Mucosa of descending colon (tissue), 3 donors: ENCODE data around the gene MMAB. TPM values are rescaled to one million over a fixed set of nuclear protein-coding genes. Genes with fewer than 3 reads are reported as not detected.

Experiments used
- ATAC-seq: fragments of 200-7000 bp; cut with Tn5 transposase; one replicate; pipeline ENCODE4 v1.9.1; 2020; ENCODE audit warnings: mild to moderate bottlenecking, moderate library complexity
- DNase-seq, 3 donors: peaks; one replicate each; pipeline ENCODE4 v3.0.0-alpha.2; 2020
- H3K36me3 ChIP-seq: fragments of 200-600 bp; one replicate; pipeline ENCODE4 v1.8.0; 2021; ENCODE audit warnings: low read depth, mild to moderate bottlenecking
- H3K4me1 ChIP-seq: fragments of 200-600 bp; one replicate; pipeline ENCODE4 v1.8.0; 2021; ENCODE audit warnings: low read depth, mild to moderate bottlenecking
- H3K4me3 ChIP-seq: fragments of 200-600 bp; one replicate; pipeline ENCODE4 v1.8.0; 2021; ENCODE audit warnings: mild to moderate bottlenecking
- H3K9me3 ChIP-seq: fragments of 200-600 bp; one replicate; pipeline ENCODE4 v1.8.0; 2021; ENCODE audit warnings: mild to moderate bottlenecking
- intact Hi-C, 2 donors: fragments of 100-400 bp; cut with DNase I in 1 of 2; cut with micrococcal nuclease in 1 of 2; formaldehyde crosslinking; loops; one replicate each; pipeline versions ENCODE4 v1.11.0 to v1.11.1; 2022; cut with DNase I, micrococcal nuclease
- total RNA-seq, 3 donors: library from RNA; stranded (reverse); fragmentation: NEBNext Ultra II Directional in 2 of 3; extraction: Animal tissue kit (Norgen Biotek cat#: 25700) in 2 of 3; gene quantifications; one replicate each; pipeline versions ENCODE4 v1.2.1 to v1.2.4, GENCODE V29; 2021 to 2023
- TF ChIP-seq, protein P1 (sequence below): fragments of 200-600 bp; IDR thresholded peaks from one replicate; pipeline ENCODE4 v1.8.0; 2022; ENCODE audit warnings: antibody characterized with exemption, mild to moderate bottlenecking
- donor health status: DM: no; HTN: no; CAD: no; lungs with moderate emphysema.
- donor health status: DM: no; HTN: no; CAD: no.
- donor health status: DM: no; HTN: yes; CAD: no.

MMAB gene
- total RNA-seq, 3 donors from 2014 or later: 29.9 to 45.5 (median 42.0) TPM

DNA sequence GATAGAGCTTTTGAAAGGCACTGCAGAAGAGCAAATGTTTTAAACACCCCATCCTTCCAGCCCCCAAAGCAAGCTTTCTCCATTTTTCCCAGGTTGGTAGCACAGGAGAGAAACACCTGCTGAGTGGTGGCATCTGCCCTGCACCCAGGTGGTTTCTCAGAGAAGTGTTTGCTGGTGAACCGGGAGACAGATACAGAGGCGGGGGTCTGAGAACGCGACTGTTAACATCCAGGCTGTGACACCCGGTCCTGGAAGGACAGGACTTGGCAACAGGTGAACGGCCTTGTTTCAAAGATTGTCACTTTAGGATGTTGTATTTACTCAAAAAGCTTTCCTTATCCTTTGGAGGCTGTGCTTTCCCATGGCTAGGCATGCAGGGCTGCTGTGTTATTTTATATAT lies 18.5 kb downstream of the MMAB start:
- Histone ChIP-seq H3K4me3 (no peak overlapping the region), H3K9me3 (no peaks in the 10 kb centered on the region), H3K4me1 (peaks cover 8% of the 10 kb centered on the region), H3K36me3 (no peaks in the 10 kb centered on the region)
- intact Hi-C loops: no loop called here
- ATAC-seq: no peak
- TF ChIP-seq, protein P1, sequence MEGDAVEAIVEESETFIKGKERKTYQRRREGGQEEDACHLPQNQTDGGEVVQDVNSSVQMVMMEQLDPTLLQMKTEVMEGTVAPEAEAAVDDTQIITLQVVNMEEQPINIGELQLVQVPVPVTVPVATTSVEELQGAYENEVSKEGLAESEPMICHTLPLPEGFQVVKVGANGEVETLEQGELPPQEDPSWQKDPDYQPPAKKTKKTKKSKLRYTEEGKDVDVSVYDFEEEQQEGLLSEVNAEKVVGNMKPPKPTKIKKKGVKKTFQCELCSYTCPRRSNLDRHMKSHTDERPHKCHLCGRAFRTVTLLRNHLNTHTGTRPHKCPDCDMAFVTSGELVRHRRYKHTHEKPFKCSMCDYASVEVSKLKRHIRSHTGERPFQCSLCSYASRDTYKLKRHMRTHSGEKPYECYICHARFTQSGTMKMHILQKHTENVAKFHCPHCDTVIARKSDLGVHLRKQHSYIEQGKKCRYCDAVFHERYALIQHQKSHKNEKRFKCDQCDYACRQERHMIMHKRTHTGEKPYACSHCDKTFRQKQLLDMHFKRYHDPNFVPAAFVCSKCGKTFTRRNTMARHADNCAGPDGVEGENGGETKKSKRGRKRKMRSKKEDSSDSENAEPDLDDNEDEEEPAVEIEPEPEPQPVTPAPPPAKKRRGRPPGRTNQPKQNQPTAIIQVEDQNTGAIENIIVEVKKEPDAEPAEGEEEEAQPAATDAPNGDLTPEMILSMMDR: no peak
- no peak for DNase-seq

DNA sequence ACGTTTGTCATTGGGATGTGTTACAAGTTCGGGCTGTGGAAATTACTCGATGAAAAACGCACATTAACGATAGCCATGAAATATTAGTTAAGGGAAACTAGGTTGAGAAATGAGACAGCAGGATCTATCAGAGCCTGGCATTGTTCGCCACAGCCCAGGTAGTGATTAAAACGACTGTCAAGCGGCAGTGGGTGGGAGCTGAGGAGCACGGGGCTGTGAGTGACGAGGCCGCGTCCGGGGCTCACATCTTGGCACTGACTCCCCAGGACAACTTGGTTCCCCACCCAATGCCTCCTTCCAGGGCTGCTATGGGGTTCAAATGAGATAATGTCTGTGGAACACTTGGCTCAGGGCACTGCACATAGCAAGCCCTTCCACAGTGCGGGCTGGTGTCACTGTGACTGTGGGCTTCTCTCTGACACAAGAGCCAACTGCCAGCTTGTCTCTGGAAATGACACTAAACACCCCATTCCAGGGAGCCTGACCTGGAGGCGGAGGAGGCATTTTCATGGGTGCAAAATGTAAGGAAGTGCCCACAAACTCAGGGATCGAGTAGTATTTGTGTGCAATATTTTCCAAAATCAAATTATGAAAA lies 19.3 kb downstream of the MMAB start:
- H3K9me3 ChIP-seq: no peaks in the 10 kb centered on the region
- no peak for DNase-seq
- no peak for ATAC-seq
- TF ChIP-seq, protein P1: no peak
- intact Hi-C loops: no loop called here
- H3K4me3 ChIP-seq: no peak overlapping the region
- H3K36me3 ChIP-seq: no peaks in the 10 kb centered on the region
- H3K4me1 ChIP-seq: peaks cover 8% of the 10 kb centered on the region

DNA sequence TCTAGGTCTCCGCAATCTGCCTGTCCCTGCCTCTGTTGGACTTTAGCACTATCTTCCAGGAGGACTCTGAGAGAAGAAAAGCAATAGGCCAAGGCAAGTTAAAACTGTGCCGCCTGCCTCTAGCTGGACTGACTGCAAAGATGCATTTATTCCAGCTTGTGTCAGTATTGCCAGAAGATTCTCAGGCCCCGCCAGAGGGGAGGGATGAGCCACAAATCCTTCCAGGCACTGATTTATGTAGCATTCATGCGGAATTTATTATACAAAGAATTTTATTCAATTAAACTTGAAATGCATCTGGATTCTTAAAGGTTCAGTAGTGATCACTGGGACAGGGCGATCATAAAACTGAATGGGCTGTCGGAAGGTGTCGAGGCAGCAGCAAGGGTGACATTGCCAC lies 19.8 kb downstream of the MMAB start:
- no peak overlapping the region for H3K4me3 ChIP-seq
- TF ChIP-seq, protein P1: no peak
- intact Hi-C loops: no loop called here
- no peaks in the 10 kb centered on the region for H3K9me3 ChIP-seq
- no peaks in the 10 kb centered on the region for H3K36me3 ChIP-seq
- peaks cover 4% of the 10 kb centered on the region for H3K4me1 ChIP-seq
- ATAC-seq: no peak
- DNase-seq: no peak

DNA sequence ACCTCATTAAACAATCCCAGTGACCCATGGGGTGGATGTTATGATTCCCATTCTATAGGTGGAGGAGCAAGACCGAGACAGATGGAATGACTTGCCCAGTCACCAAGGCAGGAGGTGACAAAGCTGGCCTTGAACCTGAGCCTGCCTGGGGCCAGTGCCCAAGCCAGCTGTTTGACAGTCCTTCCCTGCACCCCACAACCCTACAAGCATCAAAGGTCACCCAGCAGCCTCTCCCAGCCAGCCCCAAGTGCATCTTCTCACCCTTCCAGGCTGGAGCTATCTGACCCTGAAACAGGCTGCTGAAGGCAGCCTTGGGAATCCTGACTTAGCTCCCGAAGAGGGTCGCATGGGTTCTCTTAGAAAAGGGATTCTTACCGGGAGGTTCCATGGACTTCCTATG lies 20.3 kb downstream of the MMAB start:
- no peaks in the 10 kb centered on the region for H3K4me1 ChIP-seq
- ATAC-seq: no peak
- H3K9me3 ChIP-seq: no peaks in the 10 kb centered on the region
- DNase-seq: no peak
- TF ChIP-seq, protein P1: no peak
- intact Hi-C loops: no loop called here
- H3K4me3 ChIP-seq: no peak overlapping the region
- H3K36me3 ChIP-seq: no peaks in the 10 kb centered on the region

DNA sequence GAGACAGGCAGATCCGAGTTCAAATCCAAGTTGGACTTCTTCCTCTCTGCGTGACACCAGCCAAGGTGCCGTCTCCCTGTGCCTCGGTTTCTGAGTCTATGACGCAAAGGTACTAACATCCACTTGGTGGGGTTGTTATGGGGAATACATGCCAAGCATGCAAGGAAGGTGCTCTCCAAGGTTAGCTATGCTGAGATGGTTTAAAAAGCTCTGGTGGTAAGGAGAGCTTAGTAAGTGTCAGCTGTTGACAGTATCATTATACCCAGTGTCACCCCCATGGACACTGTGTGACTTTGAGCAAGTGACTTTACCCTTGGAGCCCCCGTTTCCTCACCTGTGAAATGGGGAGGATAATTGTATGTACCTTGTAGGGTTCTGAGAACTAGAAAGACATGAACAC lies 22.2 kb downstream of the MMAB start:
- H3K4me1 ChIP-seq: no peaks in the 10 kb centered on the region
- intact Hi-C loops: no loop called here

More for the DNA sequence above, 22.2 kb downstream of the MMAB start:
- Histone ChIP-seq H3K36me3 (no peaks in the 10 kb centered on the region), H3K4me3 (no peak overlapping the region), H3K9me3 (no peaks in the 10 kb centered on the region)
- DNase-seq (no peak), ATAC-seq (no peak)
- TF ChIP-seq, protein P1: no peak
